Measurements from ENCODE around the gene GET3.

GRCh38 chr19:12726988-12727316 is 10.3 kb upstream of the GET3 start:
- TF ChIP-seq CTCF (conservative IDR thresholded peaks at IDR 0.05), result no peak
- no peak for TF ChIP-seq ZFX (IDR thresholded peaks at IDR 0.05)

Data from C4-2B (cell line).